Endodermal cell (in vitro differentiated cells): ENCODE results near the gene APCDD1L. TPM values are rescaled to one million over a fixed set of nuclear protein-coding genes. Genes with fewer than 3 reads are reported as not detected.

ENCODE experiments used
- DNase-seq: peaks from one replicate; pipeline ENCODE4 v3.0.0-alpha.2; 2017
- H3K27ac ChIP-seq: 2 replicates; pipeline ENCODE4 v1.5.1; 2013; ENCODE audit warnings: mild to moderate bottlenecking, low read depth, low read length, moderate library complexity
- H3K27me3 ChIP-seq: 2 replicates; pipeline ENCODE4 v1.6.1; 2013; ENCODE audit warnings: mild to moderate bottlenecking, low read length, moderate library complexity; ENCODE audit not compliant: insufficient read depth, control insufficient read depth, poor library complexity, severe bottlenecking
- H3K36me3 ChIP-seq: 2 replicates; pipeline ENCODE4 v1.7.0; 2013; ENCODE audit warnings: mild to moderate bottlenecking, low read length, moderate library complexity; ENCODE audit not compliant: control insufficient read depth, insufficient read depth
- H3K4me1 ChIP-seq: one replicate; pipeline ENCODE4 v1.7.0; 2013; ENCODE audit warnings: low read length; ENCODE audit not compliant: control insufficient read depth, insufficient read depth
- H3K4me3 ChIP-seq: 2 replicates; pipeline ENCODE4 v1.5.1; 2013; ENCODE audit warnings: mild to moderate bottlenecking, low read length, moderate library complexity
- H3K9ac ChIP-seq: 2 replicates; pipeline ENCODE4 v1.6.1; 2013; ENCODE audit warnings: mild to moderate bottlenecking, low read length, moderate library complexity; ENCODE audit not compliant: poor library complexity, severe bottlenecking; ENCODE audit errors: extremely low read depth
- H3K9me3 ChIP-seq: 2 replicates; pipeline ENCODE4 v1.6.1; 2013; ENCODE audit warnings: mild to moderate bottlenecking, low read length, moderate library complexity; ENCODE audit not compliant: control insufficient read depth
- H3K27ac Mint-ChIP-seq: 2 replicates; pipeline ENCODE4 v1.8.0; 2020; ENCODE audit warnings: mixed read lengths
- H3K27me3 Mint-ChIP-seq: 2 replicates; pipeline ENCODE4 v1.8.0; 2021; ENCODE audit warnings: mild to moderate bottlenecking, mixed read lengths; ENCODE audit not compliant: insufficient read depth
- H3K36me3 Mint-ChIP-seq: 2 replicates; pipeline ENCODE4 v1.8.0; 2020; ENCODE audit warnings: low read depth, mixed read lengths
- H3K4me1 Mint-ChIP-seq: 2 replicates; pipeline ENCODE4 v1.8.0; 2020; ENCODE audit warnings: mixed read lengths
- H3K4me3 Mint-ChIP-seq: 2 replicates; pipeline ENCODE4 v1.8.0; 2020; ENCODE audit warnings: mild to moderate bottlenecking, moderate library complexity, mixed read lengths
- H3K9me3 Mint-ChIP-seq: 2 replicates; pipeline ENCODE4 v1.8.0; 2020; ENCODE audit warnings: mild to moderate bottlenecking, mixed read lengths
- WGBS, 2 experiments: methylation state at CpG; one replicate each; pipeline versions ENCODE4 v1.1.5 to v1.1.7; 2013; ENCODE audit warnings: missing lambda C conversion rate in 2 of 2, mixed read lengths in 1 of 2; ENCODE audit not compliant: insufficient coverage in 1 of 2, insufficient read length in 1 of 2; 5-methylcytosine and 5-hydroxymethylcytosine counted together
- total RNA-seq, 2 donors: library from RNA; stranded (reverse); fragmentation: NEBNext Ultra II Directional in 1 of 2; extraction: Animal tissue kit (Norgen Biotek cat#: 25700) in 1 of 2; gene quantifications; 2 replicates in 1 of 2; 3 replicates in 1 of 2; pipeline ENCODE4 v1.2.1, GENCODE V29; 2021
- TF ChIP-seq, protein P1 (sequence below): fragments of 200-600 bp; sonication (generic); conservative IDR thresholded peaks from 2 replicates; pipeline ENCODE4 v1.5.0; 2021; ENCODE audit warnings: antibody characterized with exemption, mild to moderate bottlenecking

Gene APCDD1L
- total RNA-seq, 2 donors from 2014 or later = 6.4 TPM

- whole genome bisulfite sequencing, 2 experiments = 88 to 92% methylated on average over 6 to 7 of the region's 7 CpGs
- H3K4me1 ChIP-seq = peaks cover 11% of the 10 kb centered on the region
- no peak overlapping the region for H3K27ac ChIP-seq
- TF ChIP-seq, protein P1, sequence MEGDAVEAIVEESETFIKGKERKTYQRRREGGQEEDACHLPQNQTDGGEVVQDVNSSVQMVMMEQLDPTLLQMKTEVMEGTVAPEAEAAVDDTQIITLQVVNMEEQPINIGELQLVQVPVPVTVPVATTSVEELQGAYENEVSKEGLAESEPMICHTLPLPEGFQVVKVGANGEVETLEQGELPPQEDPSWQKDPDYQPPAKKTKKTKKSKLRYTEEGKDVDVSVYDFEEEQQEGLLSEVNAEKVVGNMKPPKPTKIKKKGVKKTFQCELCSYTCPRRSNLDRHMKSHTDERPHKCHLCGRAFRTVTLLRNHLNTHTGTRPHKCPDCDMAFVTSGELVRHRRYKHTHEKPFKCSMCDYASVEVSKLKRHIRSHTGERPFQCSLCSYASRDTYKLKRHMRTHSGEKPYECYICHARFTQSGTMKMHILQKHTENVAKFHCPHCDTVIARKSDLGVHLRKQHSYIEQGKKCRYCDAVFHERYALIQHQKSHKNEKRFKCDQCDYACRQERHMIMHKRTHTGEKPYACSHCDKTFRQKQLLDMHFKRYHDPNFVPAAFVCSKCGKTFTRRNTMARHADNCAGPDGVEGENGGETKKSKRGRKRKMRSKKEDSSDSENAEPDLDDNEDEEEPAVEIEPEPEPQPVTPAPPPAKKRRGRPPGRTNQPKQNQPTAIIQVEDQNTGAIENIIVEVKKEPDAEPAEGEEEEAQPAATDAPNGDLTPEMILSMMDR = no peak
- no peak overlapping the region for H3K9ac ChIP-seq
- Mint-ChIP-seq H3K36me3 (no peaks in the 10 kb centered on the region), H3K27me3 (peaks cover 33% of the 10 kb centered on the region), H3K9me3 (peaks cover 3% of the 10 kb centered on the region), H3K4me1 (peaks cover 47% of the 10 kb centered on the region), H3K4me3 (no peak overlapping the region), H3K27ac (no peak overlapping the region)
- peaks cover 26% of the 10 kb centered on the region for H3K27me3 ChIP-seq
- peaks cover under 1% of the 10 kb centered on the region for H3K9me3 ChIP-seq
- no peaks in the 10 kb centered on the region for H3K36me3 ChIP-seq
- DNase-seq = no peak
- H3K4me3 ChIP-seq = no peak overlapping the region
These were observed 3.8 kb upstream of the APCDD1L start for GRCh38 chr20:58518896-58519593.

- Histone ChIP-seq H3K9ac (no peak overlapping the region), H3K9me3 (no peaks in the 10 kb centered on the region), H3K4me1 (peaks cover 11% of the 10 kb centered on the region), H3K36me3 (no peaks in the 10 kb centered on the region), H3K27me3 (peaks cover 33% of the 10 kb centered on the region), H3K27ac (no peak overlapping the region), H3K4me3 (no peak overlapping the region)
- Mint-ChIP-seq H3K4me3 (no peak overlapping the region), H3K27me3 (peaks cover 39% of the 10 kb centered on the region), H3K9me3 (no peaks in the 10 kb centered on the region), H3K27ac (no peak overlapping the region), H3K36me3 (no peaks in the 10 kb centered on the region), H3K4me1 (peaks cover 42% of the 10 kb centered on the region)
- 85 to 88% methylated on average over 7 to 10 of the region's 11 CpGs for WGBS, 2 experiments
- DNase-seq = no peak
- TF ChIP-seq, protein P1 = no peak
These were observed 3.2 kb upstream of the APCDD1L start for GRCh38 chr20:58518387-58518786.

DNA sequence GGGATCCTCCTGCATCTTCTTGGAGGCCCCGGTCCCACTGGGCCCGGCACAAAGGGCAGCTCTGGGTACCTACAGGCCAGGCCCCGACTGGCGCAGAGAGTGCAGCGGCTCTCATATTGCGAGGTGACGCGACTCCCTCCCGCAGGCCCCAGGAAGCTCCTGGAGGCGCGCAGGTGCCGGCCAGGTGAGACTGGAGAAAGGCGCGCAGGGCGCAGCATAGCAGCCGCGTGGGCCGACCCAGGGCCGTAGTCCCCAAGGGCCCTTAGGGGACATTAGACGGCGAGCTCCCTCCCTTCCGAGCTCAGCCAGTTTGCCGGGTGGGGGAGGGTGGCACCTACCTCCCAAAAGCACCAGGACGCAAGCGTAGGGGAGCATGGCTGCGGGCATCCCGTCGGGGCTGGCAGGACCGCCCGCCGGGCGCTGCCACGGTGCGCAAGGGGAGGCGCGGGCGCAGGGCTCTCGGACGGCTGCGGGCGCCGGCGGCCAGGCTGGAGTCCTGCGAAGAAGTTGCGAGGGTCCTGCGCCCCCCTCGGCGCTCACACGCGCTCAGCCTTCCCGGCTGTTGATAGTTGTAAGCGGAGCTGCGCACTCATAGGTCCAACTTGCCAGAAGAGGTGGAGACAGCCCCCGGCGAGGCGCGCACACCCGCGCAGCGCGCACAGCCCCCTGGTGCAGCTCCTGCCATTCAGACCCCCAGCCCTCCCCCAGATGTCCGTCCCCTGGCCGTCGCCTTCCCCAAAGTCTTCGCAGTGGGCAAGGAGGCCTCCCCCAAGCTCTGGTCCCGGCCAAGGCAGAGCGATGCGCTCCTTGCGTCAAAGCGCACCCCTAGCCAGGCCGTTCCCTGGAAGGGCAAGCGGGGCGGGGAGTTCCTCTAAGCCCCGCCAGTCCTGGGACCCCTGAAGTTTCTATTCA is 622 bp downstream of the APCDD1L start:
- Mint-ChIP-seq H3K27me3 (peaks cover 53% of the 10 kb centered on the region), H3K36me3 (no peaks in the 10 kb centered on the region), H3K4me3 (peak overlapping the region; percentile 65), H3K27ac (peak overlapping the region; percentile 48), H3K9me3 (no peaks in the 10 kb centered on the region), H3K4me1 (peaks cover 35% of the 10 kb centered on the region)
- 10% methylated on average over 36 to 74 of the region's 74 CpGs for WGBS, 2 experiments
- Histone ChIP-seq H3K4me3 (peak overlapping the region; percentile 73), H3K9ac (no peak overlapping the region), H3K9me3 (no peaks in the 10 kb centered on the region), H3K27ac (no peak overlapping the region), H3K27me3 (peaks cover 47% of the 10 kb centered on the region), H3K36me3 (no peaks in the 10 kb centered on the region), H3K4me1 (peaks cover 3% of the 10 kb centered on the region)
- TF ChIP-seq, protein P1 = no peak
- peak; percentile 79 for DNase-seq
